Measurements from ENCODE around the gene CDNF.

DNA sequence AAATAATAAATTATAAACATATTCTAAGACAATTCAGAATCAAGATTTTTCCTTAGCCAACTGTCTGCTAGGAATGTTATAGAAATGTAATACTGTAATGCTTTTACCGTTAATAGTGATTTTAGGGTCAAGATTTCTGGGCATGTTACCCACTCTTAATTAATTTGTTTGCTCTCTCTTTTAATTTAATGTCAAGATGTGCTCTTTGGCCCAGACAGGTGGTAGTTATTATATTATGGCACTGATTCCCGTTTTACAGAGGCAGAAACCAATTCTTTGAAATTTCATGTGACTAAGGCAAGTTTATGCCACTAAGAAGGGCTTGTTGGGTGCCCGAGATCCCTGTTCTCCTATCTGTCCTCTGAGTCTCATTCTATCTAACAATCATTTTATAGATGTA is 62.2 kb downstream of the CDNF start:
- TF ChIP-seq, protein P1, sequence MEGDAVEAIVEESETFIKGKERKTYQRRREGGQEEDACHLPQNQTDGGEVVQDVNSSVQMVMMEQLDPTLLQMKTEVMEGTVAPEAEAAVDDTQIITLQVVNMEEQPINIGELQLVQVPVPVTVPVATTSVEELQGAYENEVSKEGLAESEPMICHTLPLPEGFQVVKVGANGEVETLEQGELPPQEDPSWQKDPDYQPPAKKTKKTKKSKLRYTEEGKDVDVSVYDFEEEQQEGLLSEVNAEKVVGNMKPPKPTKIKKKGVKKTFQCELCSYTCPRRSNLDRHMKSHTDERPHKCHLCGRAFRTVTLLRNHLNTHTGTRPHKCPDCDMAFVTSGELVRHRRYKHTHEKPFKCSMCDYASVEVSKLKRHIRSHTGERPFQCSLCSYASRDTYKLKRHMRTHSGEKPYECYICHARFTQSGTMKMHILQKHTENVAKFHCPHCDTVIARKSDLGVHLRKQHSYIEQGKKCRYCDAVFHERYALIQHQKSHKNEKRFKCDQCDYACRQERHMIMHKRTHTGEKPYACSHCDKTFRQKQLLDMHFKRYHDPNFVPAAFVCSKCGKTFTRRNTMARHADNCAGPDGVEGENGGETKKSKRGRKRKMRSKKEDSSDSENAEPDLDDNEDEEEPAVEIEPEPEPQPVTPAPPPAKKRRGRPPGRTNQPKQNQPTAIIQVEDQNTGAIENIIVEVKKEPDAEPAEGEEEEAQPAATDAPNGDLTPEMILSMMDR (IDR thresholded peaks at IDR 0.05): no peak
- TF ChIP-seq EP300 (IDR thresholded peaks at IDR 0.05; ENCODE audit: borderline replicate concordance in 1 of 2, low read depth in 1 of 2, low read length in 1 of 2) (no peak), FOXJ3 (CRISPR knock-in tag; IDR thresholded peaks at IDR 0.05) (no peak), POLR2AphosphoS5 (IDR thresholded peaks at IDR 0.05; ENCODE audit: low read depth, low read length) (no peak), MEF2A (IDR thresholded peaks at IDR 0.05; ENCODE audit: borderline replicate concordance, low read depth) (no peak), YY1 (IDR thresholded peaks at IDR 0.05; ENCODE audit: low read depth) (no peak)
- TF ChIP-seq, protein P2, sequence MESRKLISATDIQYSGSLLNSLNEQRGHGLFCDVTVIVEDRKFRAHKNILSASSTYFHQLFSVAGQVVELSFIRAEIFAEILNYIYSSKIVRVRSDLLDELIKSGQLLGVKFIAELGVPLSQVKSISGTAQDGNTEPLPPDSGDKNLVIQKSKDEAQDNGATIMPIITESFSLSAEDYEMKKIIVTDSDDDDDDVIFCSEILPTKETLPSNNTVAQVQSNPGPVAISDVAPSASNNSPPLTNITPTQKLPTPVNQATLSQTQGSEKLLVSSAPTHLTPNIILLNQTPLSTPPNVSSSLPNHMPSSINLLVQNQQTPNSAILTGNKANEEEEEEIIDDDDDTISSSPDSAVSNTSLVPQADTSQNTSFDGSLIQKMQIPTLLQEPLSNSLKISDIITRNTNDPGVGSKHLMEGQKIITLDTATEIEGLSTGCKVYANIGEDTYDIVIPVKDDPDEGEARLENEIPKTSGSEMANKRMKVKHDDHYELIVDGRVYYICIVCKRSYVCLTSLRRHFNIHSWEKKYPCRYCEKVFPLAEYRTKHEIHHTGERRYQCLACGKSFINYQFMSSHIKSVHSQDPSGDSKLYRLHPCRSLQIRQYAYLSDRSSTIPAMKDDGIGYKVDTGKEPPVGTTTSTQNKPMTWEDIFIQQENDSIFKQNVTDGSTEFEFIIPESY (IDR thresholded peaks at IDR 0.05; ENCODE audit: borderline replicate concordance, low read depth): no peak
